Measurements from ENCODE around the gene SOX21.

The SOX21 gene

GRCh38 chr13:94679614-94680013 is 32.7 kb downstream of the SOX21 start:
- no peak for DNase-seq (ENCODE audit: low read depth)

- no peak for DNase-seq (ENCODE audit: low read depth)
These were observed 33.5 kb downstream of the SOX21 start for GRCh38 chr13:94678845-94679244.

- DNase-seq (ENCODE audit: low read depth): no peak
These were observed 34.5 kb downstream of the SOX21 start for GRCh38 chr13:94677799-94678198.

DNA sequence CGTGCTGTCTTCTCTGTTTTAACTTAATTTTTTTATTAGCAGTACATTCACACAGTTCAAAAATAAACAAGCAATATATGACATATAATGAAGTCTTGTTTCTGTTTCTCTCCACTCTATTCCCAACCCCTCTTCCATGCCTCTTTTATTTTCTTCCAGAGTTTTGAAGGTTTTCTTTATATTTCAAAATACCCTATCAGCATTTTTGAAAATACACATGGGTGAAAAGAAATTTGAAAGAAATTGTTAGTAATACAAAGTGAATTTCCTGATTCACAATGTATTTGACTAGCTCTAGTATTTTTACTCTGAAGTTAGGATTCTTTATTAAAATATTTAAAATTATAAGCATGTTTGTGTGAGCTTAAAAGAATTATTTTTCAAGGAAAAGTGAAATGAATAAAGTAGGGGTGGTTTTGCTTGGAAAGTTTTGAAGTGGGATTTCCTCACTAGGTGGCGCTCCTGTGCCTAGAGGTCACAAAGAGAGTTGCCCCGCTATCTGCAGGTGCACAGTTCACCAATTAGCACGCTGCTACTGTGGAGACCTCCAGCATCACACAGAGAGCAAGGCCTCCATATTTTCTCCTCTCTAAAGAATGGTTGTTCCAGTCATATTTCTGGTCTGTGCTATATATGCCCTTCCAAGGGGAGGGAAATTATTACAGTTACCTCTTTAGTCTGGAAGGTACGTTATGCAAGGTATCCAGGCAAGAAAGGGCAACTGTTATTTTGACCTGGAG is 37.6 kb downstream of the SOX21 start:
- peak; percentile 14 for DNase-seq (ENCODE audit: low read depth)

DNA sequence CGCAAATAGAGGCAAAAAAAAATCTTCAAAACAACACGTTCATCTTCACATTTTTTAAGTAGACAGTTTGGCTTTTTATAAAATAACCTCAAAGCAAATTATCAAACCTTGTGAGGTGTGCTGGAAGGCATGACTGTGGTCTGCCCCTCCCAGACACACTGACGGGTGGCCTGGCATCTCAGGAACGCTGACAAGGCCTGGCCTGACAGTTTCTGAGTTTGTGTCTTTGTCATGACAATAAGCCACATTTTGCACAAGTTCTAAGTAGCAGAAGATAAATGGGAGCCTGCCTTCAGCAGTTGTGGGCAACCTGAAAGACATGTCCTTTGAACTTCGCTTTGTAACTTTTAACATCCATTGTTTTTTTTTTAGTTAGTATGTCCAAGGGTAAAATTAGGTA is 38.5 kb downstream of the SOX21 start:
- no peak for DNase-seq (ENCODE audit: low read depth)

DNA sequence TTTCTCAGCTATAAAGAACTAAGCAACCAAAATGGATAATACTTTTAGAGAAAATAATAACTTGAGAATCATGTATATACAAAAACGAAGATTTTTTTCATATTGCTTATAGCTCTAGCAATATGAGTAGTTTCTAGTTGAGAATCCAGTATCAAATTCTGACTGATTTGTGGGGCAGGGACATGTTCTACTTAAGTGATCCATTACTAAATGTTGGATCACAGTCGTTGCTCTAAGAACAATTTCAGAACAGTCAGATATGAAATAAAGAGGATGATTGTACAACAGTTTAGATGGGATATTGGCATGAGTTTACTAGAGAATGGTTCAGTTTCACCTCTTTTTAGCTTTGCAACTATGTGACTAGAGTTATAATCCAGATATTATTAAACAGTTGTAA is 39.9 kb downstream of the SOX21 start:
- no peak for DNase-seq (ENCODE audit: low read depth)

DNA sequence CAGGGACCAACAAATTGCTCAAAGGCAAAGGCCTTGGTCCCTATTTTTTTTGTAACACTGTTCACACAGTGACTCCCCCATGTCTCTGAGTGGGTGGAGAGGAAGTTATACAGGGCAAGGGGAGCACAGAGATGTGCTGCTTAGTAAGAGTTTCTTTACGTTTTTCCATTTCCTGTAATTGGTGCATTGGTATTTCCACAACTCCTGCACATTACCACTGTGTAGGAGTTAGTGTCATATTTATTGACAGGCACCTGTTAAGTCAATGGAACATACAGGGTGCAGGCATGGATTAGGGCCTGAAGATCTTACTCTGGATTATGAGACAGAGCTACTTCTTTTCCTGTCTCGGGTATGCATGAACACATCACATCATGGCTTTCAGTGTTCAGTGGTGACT is 45.2 kb downstream of the SOX21 start:
- no peak for DNase-seq (ENCODE audit: low read depth)

- no peak for DNase-seq (ENCODE audit: low read depth)
These were observed 46.3 kb downstream of the SOX21 start for GRCh38 chr13:94666065-94666464.

DNA sequence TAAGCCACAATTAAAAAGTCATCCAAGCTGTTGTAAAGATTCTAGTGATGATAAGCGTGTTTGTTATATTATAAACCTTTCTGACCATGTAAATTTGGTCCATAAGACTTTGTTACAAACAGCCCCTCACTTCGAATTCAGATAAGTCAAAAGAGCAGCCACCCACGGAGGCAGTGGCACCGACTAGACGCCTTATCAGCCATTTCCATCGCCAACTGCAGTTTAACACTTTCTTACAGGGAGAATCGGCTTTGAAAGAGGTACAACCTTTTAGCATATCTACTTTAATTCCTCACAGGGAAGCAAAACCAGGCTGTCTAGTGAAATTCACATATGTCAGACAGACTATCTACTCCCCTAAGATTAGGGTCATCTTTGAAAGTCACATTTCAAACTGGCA is 47.5 kb downstream of the SOX21 start:
- no peak for DNase-seq (ENCODE audit: low read depth)

DNA sequence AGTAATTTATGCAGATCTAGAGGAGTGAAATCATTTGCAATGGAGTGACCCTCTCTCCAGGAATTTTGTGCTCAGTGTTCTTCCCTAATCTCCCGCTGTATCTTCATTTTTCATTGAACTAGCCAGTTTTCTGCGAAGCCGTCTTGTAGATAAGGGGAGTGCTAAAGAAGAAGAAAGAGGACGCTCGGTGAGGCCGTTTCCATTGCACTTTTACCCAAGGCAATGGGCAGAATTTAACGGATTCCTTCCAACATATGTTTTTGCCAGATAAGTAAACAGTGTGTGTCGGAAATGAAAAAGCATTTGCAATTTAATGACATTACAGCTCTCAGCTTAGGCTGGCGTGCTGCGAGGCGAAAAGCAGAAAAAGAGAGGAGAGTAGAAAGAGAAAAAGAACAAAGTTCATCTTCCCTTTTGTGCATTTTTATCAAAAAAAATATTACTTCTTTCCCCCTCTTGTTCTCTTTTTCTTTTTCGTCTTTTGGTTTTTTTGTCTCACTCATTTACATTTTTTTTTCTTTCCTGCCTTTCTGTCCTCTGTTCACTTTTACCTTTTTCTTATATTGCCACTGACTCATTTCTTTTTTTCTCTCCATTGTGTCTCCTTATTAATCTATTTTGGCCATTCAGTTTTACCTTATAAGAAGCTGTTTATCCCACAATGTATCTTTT is 49.9 kb downstream of the SOX21 start:
- DNase-seq (ENCODE audit: low read depth): no peak

- no peak for DNase-seq (ENCODE audit: low read depth)
These were observed 50.9 kb downstream of the SOX21 start for GRCh38 chr13:94661406-94661805.

DNA sequence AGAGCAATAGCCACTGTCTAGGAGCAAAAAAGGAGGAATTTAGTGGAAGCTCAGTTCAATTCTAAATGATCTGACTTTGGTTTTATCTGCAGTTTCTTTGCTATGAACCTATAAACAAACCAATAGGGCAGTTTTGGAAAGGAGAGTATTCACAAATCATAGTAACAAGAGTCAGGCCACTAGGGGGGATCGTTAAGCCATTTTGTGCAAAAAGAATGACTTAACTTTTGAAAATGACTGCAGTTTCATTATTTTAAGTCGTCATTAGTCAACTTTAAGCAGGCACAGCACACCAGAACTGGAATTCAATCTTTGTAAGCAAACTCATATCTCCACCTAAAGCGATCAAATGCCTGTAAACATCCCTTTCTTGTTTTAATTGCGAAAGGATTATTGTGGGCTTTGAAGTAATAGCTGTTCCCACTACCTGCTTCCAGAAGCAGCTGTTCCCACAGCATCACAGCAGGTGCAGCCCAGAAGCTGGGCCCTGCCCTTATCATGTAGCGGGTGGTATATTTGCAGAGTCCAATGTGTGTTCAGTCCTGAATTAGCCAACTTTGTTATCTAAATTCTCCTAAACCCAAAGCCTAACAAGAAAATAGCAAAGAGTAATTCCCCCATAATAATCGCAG is 51.5 kb downstream of the SOX21 start:
- DNase-seq (ENCODE audit: low read depth): no peak
